Stimulated activated CD8-positive, alpha-beta memory T cell treated with anti-CD3 and anti-CD28 coated beads, Interleukin-12 subunit alpha, Interleukin-12 subunit beta, amount 100 ng/mL, for 1 hour (primary cell): ENCODE measurements around the gene EXOC2.
A peak's percentile ranks its signal among the peaks of the same experiment; 100 is the strongest.

ENCODE experiments used
- DNase-seq: peaks from one replicate; pipeline ENCODE4 v3.0.0-alpha.2; 2020; ENCODE audit warnings: low read depth

Gene EXOC2

GRCh38 chr6:465531-466348 is 227.2 kb downstream of the EXOC2 start:
- DNase-seq = no peak

- no peak for DNase-seq
These were observed 236.1 kb downstream of the EXOC2 start for GRCh38 chr6:456887-457286.

DNA sequence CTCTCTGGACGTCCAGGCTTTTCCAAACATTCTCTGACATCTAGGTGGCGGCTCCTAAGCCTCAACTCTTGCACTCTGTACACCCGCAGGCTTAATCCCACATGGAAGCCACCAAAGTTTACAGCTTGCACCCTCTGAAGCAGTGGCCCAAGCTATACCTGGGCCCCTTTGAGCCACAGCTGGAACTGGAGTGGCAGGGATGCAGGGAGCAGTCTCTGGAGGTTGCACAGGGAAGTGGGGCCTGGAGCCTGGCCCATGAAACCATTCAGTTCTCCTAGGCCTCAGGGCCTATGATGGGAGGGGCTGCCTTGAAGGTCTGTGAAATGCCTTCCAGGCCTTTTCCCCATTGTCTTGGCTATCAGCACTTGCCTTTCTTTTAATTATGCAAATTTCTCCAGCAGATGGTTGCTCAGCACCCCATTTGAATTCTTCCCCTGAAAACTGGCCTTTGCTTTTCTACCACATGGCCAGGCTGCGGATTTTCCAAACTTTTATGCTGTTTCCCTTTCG is 236.5 kb downstream of the EXOC2 start:
- no peak for DNase-seq

DNA sequence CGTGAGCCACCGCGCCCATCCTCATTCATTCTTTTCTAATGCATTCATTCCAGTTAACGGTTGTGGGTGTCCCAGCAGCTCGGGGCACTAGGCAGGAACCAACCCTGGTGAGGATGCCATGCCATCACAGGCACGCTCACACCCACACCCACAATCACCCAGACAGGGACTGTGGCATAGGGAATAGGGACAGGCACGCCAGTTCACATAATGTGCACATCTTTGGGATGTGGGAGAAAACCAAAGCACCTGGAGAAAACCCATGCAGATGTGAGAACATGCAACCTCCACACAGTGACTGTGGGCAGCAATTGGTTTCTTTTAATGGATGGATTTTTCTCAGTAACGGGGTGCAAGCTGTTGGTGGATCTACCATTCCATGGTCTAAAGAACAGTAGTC is 237.1 kb downstream of the EXOC2 start:
- DNase-seq = no peak

GRCh38 chr6:455006-455585 is 237.8 kb downstream of the EXOC2 start:
- no peak for DNase-seq

DNA sequence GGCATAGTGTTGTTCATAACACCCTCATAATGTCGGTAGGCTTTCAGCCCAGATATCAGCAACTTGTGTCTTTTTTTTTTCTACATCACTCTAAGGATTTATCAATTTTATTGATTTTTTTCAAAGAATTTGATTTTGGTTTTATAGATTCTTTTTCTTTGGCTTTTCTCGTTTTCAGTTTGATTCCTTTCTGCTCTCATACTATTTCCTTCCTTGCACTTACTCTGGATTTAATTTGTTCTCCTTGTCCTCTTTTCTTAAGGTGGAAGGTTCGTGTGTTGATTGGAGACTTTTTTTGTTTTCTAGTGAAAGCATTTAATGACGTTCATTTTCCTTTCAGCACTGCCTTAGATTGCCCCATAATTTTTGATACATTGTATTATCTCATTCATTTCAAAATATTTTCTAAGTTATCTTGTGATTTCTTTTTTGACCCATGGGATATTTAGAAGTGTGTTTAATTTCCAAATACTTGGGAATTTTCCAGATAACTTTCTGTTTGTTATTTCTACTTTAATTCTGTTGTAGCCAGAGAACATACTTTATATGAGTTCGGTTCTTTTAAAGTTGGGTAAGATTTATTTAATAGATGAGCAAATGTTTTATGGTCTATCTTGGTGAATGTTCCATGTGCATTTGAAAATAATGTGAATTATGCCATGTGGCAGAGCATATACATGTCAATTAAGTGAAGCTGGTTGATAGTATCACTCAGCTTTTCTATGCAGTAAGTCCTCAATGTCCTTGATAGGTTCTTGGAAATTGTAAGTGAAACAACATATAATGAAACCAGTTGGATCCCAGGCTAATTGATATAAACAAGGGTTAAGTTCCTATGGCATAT is 238.6 kb downstream of the EXOC2 start:
- DNase-seq = no peak

DNA sequence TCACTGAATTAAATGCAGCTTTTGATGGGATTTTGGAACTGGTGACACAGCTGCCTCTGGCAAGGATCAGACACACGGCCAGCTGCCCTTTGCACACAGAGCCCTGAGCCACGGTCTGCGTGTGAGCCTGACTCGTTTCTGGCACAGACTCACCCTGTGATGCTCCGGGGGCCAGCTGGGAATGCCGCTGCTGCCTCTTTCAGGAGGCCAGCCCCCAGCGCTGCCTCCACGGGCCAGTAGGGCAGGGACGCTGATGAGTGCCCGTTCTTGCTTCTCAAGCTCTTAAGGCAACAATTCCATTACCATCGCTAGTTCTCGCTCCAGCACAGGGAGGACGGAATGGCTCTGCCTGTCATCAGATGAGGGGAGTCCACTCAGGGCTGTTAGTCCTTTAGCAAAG is 239.8 kb downstream of the EXOC2 start:
- DNase-seq = no peak

- no peak for DNase-seq
These were observed 240.5 kb downstream of the EXOC2 start for GRCh38 chr6:452301-453067.

GRCh38 chr6:451847-452246 is 241.1 kb downstream of the EXOC2 start:
- no peak for DNase-seq

- DNase-seq = no peak
These were observed 241.6 kb downstream of the EXOC2 start for GRCh38 chr6:451336-451735.

DNA sequence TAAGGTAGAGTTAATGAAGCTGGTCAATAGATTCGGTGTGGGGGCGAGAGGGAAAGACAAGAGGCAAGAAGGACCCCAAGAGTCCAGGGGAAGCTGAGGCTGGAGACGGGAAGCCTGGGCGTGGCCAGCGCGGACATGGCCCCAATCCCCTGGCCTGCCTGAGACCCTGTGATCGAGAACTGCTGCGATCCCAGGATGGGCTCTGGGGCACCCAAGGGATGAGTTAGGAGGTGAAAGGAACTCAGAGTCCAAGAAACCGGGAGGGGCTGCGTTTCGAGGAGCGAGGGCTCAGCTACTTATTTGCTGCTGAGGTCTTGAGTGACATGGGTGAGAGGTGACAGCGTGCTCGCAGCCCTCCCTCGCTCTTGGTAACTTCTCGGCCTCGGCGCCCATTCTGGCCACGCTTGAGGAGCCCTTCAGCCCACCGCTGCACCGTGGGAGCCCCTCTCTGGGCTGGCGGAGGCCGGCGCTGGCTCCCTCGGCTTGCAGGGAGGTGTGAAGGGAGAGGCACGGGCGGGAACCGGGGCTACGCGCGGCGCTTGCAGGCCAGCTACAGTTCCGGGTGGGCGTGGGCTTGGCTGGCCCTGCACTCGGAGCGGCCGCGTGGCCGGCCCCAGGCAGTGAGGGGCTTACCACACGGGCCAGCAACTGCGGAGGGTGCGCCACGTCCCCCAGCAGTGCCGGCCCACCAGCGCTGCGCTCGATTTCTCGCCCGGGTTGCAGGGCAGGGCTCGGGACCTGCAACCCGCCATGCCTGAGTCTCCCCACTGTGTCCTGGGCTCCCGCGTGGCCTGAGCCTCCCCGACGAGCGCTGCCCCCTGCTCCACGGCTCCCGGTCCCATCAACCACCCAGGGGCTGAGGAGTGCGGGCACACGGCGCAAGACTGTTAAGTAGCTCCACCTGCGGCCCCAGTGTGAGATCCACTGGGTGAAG is 243.2 kb downstream of the EXOC2 start:
- no peak for DNase-seq

DNA sequence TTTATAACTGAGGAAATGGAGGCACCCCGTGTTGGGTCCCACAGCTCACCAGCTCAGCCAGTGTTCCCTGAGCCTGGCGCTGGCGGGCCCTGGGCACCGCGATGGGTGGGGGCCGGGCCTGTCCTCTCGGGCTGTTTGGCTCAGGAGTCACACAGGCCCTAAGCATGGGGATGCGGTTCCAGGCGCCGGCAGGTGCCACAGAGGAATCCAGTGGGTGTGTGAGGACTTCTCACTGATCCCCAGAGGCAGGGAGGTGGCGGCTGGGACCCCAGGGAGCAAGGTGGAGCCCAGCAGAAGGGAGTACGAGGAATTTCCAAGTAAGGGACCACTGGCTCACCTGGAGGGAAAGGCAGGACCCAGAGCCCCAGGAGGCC is 243.9 kb downstream of the EXOC2 start:
- DNase-seq = no peak

- DNase-seq = no peak
These were observed 244.5 kb downstream of the EXOC2 start for GRCh38 chr6:448296-449056.

DNA sequence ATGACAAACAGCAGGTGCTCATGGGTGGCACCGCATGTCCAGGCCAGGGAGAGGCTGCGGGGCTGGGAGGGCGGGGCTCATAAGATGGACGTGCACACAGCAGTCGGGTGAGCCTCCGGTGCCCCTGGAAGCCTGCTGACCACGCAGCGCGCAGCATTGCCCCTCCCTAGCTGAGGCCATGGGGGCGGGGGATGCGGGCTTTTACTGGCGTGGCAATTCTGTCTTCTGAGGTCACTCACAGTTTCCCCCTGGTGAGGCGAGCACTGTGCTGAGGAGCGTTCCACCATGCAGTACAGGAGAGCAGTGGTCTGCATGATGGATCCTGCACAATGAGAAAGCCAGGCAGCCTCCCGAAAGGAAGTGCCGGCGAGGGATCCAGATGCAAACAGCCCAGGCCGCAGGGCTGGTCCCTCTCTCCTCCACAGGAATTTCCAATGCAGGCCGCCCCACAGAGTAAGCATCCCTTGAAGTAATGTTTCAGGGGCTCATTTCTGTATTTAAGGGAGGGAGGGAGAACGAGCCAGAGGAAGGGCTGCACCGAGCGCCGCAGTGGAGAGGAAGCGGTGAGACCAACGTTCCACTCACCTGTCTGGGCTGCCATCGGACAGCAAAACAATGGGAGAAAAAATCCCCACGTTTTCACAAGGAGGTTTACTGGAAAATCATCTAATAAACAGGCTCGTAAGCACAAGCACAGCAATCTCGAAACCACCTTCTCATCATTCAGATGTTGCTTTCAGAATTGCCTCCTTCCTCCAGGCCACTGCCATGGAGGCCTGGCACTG is 245.4 kb downstream of the EXOC2 start:
- DNase-seq = no peak

GRCh38 chr6:446418-447366 is 246.2 kb downstream of the EXOC2 start:
- peak; percentile 83 for DNase-seq

DNA sequence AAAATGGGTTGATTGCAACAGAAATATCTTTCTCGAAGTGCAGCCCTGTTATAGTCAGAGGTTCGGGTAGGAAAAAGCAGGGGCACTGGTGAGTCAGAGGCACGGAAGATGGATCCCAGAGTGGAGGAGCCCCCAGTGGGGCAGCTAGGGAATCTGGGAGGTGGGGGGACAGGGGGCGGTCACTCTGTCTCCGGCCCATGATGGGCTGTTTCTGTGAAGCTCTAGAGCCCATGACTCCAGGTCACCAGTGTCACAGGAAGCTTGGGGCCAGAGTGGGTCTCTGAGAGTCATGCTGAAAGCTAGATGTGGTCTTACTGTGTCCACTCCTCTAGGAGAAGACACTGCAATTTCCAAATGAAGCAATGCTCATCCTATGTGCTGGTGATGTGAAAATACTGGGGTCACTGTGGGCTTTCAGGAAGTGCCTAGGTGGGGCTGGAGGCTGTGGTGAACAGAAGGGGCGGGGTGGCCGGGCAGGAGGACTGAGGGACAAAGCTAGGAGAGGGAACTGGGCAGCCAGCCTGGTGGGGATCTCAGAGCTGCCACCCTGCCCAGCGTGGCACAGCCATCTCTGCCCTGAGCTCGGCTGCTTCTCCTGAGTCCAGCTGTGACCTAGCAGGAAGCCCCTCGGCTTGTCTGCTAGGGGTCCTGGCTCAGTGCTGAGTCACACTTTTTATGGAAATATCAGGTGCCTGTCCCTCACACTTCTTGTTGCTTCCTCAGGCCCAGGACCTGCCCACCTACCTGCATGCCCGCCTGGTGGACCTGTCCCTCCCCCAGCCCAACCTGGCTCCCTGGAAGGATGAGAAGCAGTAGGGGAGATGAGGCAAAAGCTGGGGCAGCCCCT is 247.1 kb downstream of the EXOC2 start:
- DNase-seq = no peak

- peak; percentile 27 for DNase-seq
These were observed 248.2 kb downstream of the EXOC2 start for GRCh38 chr6:444653-445275.
